Measurements from ENCODE around the gene DVL2. TPM values are rescaled to one million over a fixed set of nuclear protein-coding genes. Genes with fewer than 3 reads are reported as not detected.

DVL2 gene
- total and polyA plus RNA-seq, 2 of the 13 experiments (the other 11 are each of a cell fraction or from before 2014, with no cell fraction given) = 5.7 to 38.2 TPM

DNA sequence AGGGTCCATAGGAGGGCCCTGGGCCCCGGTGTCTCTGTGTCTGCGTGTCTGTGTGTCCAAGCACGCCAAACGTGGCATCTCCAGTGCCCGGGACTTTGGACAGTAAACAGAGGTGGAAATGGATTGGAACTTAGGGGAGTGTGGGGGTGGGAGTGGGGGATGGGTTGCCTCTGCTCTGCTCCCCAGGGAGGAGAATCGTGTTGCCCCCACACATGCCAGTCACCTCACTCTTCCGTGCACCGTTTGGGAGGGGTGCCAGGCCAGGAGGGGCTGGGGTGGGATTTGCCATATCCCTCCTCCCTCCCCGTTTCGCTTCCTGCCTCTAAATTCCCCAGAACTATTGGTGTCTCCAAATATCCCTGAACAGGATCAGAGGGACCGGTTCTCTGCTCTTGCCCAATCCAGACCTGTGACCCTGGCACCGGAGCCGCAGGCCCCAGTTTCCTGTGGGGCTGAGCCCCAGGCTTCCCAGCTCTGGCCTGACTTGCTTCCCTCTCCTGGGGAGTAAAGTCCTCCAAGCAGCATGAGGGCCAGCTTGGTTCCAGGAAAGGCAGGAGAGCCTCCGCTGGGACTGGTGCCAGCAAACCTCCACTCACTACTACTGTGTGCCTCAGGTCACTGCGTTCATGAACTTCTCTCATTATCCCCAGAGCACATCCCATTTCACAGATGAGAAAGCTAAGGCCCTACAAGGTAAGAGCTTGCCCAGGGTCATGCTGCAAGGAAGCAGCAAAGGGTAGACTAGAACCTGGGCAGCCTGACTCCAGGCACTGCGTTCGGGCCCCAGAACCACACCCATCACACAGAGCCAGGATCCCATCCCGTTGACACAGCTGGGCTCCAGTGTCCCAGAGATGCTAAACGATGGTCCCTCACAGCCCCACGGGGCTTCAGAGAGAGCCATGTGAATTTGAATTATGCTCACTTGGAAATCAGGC lies 54.7 kb downstream of the DVL2 start, which contains the start of gene ASGR1 (continued):
- TF ChIP-seq, protein P1, sequence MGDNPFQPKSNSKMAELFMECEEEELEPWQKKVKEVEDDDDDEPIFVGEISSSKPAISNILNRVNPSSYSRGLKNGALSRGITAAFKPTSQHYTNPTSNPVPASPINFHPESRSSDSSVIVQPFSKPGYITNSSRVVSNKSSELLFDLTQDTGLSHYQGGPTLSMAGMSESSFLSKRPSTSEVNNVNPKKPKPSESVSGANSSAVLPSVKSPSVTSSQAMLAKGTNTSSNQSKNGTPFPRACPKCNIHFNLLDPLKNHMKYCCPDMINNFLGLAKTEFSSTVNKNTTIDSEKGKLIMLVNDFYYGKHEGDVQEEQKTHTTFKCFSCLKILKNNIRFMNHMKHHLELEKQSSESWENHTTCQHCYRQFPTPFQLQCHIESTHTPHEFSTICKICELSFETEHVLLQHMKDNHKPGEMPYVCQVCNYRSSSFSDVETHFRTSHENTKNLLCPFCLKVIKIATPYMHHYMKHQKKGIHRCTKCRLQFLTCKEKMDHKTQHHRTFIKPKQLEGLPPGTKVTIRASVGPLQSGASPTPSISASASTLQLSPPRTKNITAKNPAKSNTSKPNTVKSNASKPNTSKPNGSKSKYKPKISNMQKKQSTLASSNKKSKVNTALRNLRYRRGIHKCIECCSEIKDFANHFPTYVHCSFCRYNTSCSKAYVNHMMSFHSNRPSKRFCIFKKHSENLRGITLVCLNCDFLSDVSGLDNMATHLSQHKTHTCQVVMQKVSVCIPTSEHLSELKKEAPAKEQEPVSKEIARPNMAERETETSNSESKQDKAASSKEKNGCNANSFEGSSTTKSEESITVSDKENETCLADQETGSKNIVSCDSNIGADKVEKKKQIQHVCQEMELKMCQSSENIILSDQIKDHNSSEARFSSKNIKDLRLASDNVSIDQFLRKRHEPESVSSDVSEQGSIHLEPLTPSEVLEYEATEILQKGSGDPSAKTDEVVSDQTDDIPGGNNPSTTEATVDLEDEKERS (CRISPR knock-in tag; IDR thresholded peaks at IDR 0.05) = peak; percentile 91; the same call in 1 of the 2 replicates
- no peak for TF ChIP-seq TAF15 (IDR thresholded peaks at IDR 0.05; ENCODE audit: low read depth, low read length, poor library complexity, severe bottlenecking)
- TF ChIP-seq, protein P2, sequence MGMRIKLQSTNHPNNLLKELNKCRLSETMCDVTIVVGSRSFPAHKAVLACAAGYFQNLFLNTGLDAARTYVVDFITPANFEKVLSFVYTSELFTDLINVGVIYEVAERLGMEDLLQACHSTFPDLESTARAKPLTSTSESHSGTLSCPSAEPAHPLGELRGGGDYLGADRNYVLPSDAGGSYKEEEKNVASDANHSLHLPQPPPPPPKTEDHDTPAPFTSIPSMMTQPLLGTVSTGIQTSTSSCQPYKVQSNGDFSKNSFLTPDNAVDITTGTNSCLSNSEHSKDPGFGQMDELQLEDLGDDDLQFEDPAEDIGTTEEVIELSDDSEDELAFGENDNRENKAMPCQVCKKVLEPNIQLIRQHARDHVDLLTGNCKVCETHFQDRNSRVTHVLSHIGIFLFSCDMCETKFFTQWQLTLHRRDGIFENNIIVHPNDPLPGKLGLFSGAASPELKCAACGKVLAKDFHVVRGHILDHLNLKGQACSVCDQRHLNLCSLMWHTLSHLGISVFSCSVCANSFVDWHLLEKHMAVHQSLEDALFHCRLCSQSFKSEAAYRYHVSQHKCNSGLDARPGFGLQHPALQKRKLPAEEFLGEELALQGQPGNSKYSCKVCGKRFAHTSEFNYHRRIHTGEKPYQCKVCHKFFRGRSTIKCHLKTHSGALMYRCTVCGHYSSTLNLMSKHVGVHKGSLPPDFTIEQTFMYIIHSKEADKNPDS (CRISPR knock-in tag; IDR thresholded peaks at IDR 0.05) = 0 out of 2 replicates have a peak, but pooled peaks have one; percentile 68
- TF ChIP-seq HES4 (CRISPR knock-in tag; IDR thresholded peaks at IDR 0.05; ENCODE audit: borderline replicate concordance) = no peak
- TF ChIP-seq, protein P3, sequence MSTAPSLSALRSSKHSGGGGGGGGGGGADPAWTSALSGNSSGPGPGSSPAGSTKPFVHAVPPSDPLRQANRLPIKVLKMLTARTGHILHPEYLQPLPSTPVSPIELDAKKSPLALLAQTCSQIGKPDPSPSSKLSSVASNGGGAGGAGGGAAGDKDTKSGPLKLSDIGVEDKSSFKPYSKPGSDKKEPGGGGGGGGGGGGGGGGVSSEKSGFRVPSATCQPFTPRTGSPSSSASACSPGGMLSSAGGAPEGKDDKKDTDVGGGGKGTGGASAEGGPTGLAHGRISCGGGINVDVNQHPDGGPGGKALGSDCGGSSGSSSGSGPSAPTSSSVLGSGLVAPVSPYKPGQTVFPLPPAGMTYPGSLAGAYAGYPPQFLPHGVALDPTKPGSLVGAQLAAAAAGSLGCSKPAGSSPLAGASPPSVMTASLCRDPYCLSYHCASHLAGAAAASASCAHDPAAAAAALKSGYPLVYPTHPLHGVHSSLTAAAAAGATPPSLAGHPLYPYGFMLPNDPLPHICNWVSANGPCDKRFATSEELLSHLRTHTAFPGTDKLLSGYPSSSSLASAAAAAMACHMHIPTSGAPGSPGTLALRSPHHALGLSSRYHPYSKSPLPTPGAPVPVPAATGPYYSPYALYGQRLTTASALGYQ (CRISPR knock-in tag; IDR thresholded peaks at IDR 0.05) = peak; percentile 21; the same call in 1 of the 2 replicates
- TF ChIP-seq U2AF2 (IDR thresholded peaks at IDR 0.05; ENCODE audit: low read depth, low read length) = no peak
- TF ChIP-seq, protein P4, sequence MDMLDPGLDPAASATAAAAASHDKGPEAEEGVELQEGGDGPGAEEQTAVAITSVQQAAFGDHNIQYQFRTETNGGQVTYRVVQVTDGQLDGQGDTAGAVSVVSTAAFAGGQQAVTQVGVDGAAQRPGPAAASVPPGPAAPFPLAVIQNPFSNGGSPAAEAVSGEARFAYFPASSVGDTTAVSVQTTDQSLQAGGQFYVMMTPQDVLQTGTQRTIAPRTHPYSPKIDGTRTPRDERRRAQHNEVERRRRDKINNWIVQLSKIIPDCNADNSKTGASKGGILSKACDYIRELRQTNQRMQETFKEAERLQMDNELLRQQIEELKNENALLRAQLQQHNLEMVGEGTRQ (IDR thresholded peaks at IDR 0.05; ENCODE audit: low read depth, low read length) = peak; percentile 49
- TF ChIP-seq, protein P4 (CRISPR knock-in tag; IDR thresholded peaks at IDR 0.05; ENCODE audit: borderline replicate concordance) = no peak
- TF ChIP-seq ZNF777 (CRISPR knock-in tag; IDR thresholded peaks at IDR 0.05) = no peak
- TF ChIP-seq, protein P5, sequence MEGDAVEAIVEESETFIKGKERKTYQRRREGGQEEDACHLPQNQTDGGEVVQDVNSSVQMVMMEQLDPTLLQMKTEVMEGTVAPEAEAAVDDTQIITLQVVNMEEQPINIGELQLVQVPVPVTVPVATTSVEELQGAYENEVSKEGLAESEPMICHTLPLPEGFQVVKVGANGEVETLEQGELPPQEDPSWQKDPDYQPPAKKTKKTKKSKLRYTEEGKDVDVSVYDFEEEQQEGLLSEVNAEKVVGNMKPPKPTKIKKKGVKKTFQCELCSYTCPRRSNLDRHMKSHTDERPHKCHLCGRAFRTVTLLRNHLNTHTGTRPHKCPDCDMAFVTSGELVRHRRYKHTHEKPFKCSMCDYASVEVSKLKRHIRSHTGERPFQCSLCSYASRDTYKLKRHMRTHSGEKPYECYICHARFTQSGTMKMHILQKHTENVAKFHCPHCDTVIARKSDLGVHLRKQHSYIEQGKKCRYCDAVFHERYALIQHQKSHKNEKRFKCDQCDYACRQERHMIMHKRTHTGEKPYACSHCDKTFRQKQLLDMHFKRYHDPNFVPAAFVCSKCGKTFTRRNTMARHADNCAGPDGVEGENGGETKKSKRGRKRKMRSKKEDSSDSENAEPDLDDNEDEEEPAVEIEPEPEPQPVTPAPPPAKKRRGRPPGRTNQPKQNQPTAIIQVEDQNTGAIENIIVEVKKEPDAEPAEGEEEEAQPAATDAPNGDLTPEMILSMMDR (CRISPR knock-in tag; IDR thresholded peaks at IDR 0.05) = 0 out of 2 replicates have a peak, but pooled peaks have one; percentile 14
- TF ChIP-seq HIVEP1 (CRISPR knock-in tag; IDR thresholded peaks at IDR 0.05) = peak; percentile 61
- TF ChIP-seq ZNF484 (CRISPR knock-in tag; IDR thresholded peaks at IDR 0.05; ENCODE audit: borderline replicate concordance, low read depth) = no peak
- peak; percentile 96 for TF ChIP-seq HNF4A (CRISPR knock-in tag; IDR thresholded peaks at IDR 0.05)
- TF ChIP-seq MAFG (CRISPR knock-in tag; IDR thresholded peaks at IDR 0.05) = no peak
- TF ChIP-seq ERF (CRISPR knock-in tag; IDR thresholded peaks at IDR 0.05) = peak; percentile 91

Measured in HepG2 (cell line).